ENCODE data around the gene RAB20. TPM values are rescaled to one million over a fixed set of nuclear protein-coding genes. Genes with fewer than 3 reads are reported as not detected.

The RAB20 gene
- total RNA-seq, 1 donor from 2014 or later = 13.8 TPM

GRCh38 chr13:110562036-110562597, 595 bp upstream of the RAB20 start:
- Histone ChIP-seq H3K27ac (replicated peaks) (peak overlapping the region; percentile 96), H3K9me3 (replicated peaks) (no peaks in the 10 kb centered on the region), H3K36me3 (no peaks in the 10 kb centered on the region), H3K4me1 (peaks cover 49% of the 10 kb centered on the region), H3K27me3 (ENCODE audit: low read depth) (no peaks in the 10 kb centered on the region), H3K4me3 (peak overlapping the region; percentile 92)
- intact Hi-C loops (cut with micrococcal nuclease) = no loop called here
- no peak for TF ChIP-seq CTCF (IDR thresholded peaks at IDR 0.05; ENCODE audit: borderline replicate concordance)
- DNase-seq = no peak

- Histone ChIP-seq H3K4me3 (peak overlapping the region; percentile 92), H3K27me3 (ENCODE audit: low read depth) (no peaks in the 10 kb centered on the region), H3K4me1 (peaks cover 49% of the 10 kb centered on the region), H3K27ac (replicated peaks) (peak overlapping the region; percentile 96), H3K9me3 (replicated peaks) (no peaks in the 10 kb centered on the region), H3K36me3 (no peaks in the 10 kb centered on the region)
- peak; percentile 29 for DNase-seq
- no peak for TF ChIP-seq CTCF (IDR thresholded peaks at IDR 0.05; ENCODE audit: borderline replicate concordance)
- intact Hi-C loops (cut with micrococcal nuclease) = no loop called here
Measured at GRCh38 chr13:110560601-110561343, 750 bp downstream of the RAB20 start.

GRCh38 chr13:110559986-110560385, 1.5 kb downstream of the RAB20 start:
- peaks cover 49% of the 10 kb centered on the region for H3K4me1 ChIP-seq
- TF ChIP-seq CTCF (IDR thresholded peaks at IDR 0.05; ENCODE audit: borderline replicate concordance) = no peak
- peak overlapping the region; percentile 92 for H3K4me3 ChIP-seq
- intact Hi-C loops (cut with micrococcal nuclease) = no loop called here
- peak overlapping the region; percentile 96 for H3K27ac ChIP-seq (replicated peaks)
- H3K36me3 ChIP-seq = no peaks in the 10 kb centered on the region
- H3K9me3 ChIP-seq (replicated peaks) = no peaks in the 10 kb centered on the region
- no peak for DNase-seq
- no peaks in the 10 kb centered on the region for H3K27me3 ChIP-seq (ENCODE audit: low read depth)

GRCh38 chr13:110559429-110559943, 2.0 kb downstream of the RAB20 start:
- peak; percentile 57 for DNase-seq
- Histone ChIP-seq H3K27ac (replicated peaks) (peak overlapping the region; percentile 96), H3K4me3 (peak overlapping the region; percentile 92), H3K4me1 (peaks cover 52% of the 10 kb centered on the region), H3K27me3 (ENCODE audit: low read depth) (no peaks in the 10 kb centered on the region), H3K9me3 (replicated peaks) (no peaks in the 10 kb centered on the region), H3K36me3 (no peaks in the 10 kb centered on the region)
- TF ChIP-seq CTCF (IDR thresholded peaks at IDR 0.05; ENCODE audit: borderline replicate concordance) = peak; percentile 13
- intact Hi-C loops (cut with micrococcal nuclease) = no loop called here

GRCh38 chr13:110557610-110558305, 3.8 kb downstream of the RAB20 start:
- no peak overlapping the region for H3K4me3 ChIP-seq
- no peaks in the 10 kb centered on the region for H3K36me3 ChIP-seq
- H3K27ac ChIP-seq (replicated peaks) = no peak overlapping the region
- no peaks in the 10 kb centered on the region for H3K27me3 ChIP-seq (ENCODE audit: low read depth)
- no peak for TF ChIP-seq CTCF (IDR thresholded peaks at IDR 0.05; ENCODE audit: borderline replicate concordance)
- DNase-seq = no peak
- peaks cover 52% of the 10 kb centered on the region for H3K4me1 ChIP-seq
- intact Hi-C loops (cut with micrococcal nuclease) = no loop called here
- H3K9me3 ChIP-seq (replicated peaks) = no peaks in the 10 kb centered on the region

All from left ventricle myocardium inferior (tissue), 1 donor.